Breast epithelium (tissue), 3 donors: ENCODE measurements around the gene SLC6A19.

Experiments
- CTCF ChIP-seq, 3 donors: fragments of 450-650 bp; IDR thresholded peaks; one replicate each; pipeline ENCODE4 v1.5.1; 2016 to 2017; ENCODE audit warnings: antibody characterized with exemption in 3 of 3, mild to moderate bottlenecking in 3 of 3, moderate library complexity in 3 of 3
- POLR2A ChIP-seq: fragments of 450-650 bp; IDR thresholded peaks from one replicate; pipeline ENCODE4 v1.6.1; 2016; ENCODE audit warnings: antibody characterized with exemption, mild to moderate bottlenecking, moderate library complexity
- POLR2AphosphoS5 ChIP-seq, 3 donors: sonication (generic); formaldehyde crosslinking; IDR thresholded peaks; one replicate each; pipeline ENCODE4 v1.6.1; 2017; ENCODE audit warnings: antibody characterized with exemption in 3 of 3

DNA sequence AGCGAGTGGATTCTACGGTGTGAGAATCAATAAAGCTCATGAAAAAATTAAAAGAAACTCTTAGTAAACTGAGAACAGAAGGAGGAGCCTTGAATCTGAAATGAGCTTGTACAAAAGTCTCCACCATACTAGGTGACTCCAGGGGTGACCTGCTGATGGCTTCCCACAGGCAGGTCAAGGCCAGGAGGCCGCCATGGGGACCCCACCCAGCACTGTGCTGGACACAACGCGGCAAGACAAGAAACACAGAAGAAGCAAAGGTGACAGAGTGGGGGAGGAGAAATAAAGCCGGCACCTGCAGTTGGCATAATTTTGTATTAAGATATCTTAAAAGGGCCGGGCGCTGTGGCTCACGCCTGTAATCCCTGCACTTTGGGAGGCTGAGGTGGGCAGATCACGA lies 12.1 kb upstream of the SLC6A19 start:
- no peak for TF ChIP-seq CTCF (IDR thresholded peaks at IDR 0.05)
- no peak for TF ChIP-seq POLR2A
- TF ChIP-seq POLR2AphosphoS5 (IDR thresholded peaks at IDR 0.05), result no peak
